GM21515 (cell line): ENCODE results near the gene ZFP92.
"Not testable (repeated sequence)": the region's sequence is repeated elsewhere in the genome, so short reads cannot be mapped to it uniquely, and the experiment has no call there.

Experiments used
- ATAC-seq: cut with Tn5 transposase; IDR thresholded peaks from one replicate; pipeline ENCODE4 v1.9.1; 2021; ENCODE audit not compliant: unreplicated experiment

ZFP92 gene

GRCh38 chrX:153384973-153385372 lies 26.3 kb upstream of the ZFP92 start:
- not testable (repeated sequence) for ATAC-seq

- no peak for ATAC-seq
These were observed 25.2 kb upstream of the ZFP92 start for GRCh38 chrX:153386097-153386496.

- ATAC-seq, result no peak
These were observed 23.9 kb upstream of the ZFP92 start for GRCh38 chrX:153387345-153387744.

GRCh38 chrX:153387987-153388721 lies 23.1 kb upstream of the ZFP92 start:
- ATAC-seq, result no peak

- ATAC-seq, result no peak
These were observed 22.4 kb upstream of the ZFP92 start for GRCh38 chrX:153388722-153389459.

GRCh38 chrX:153389460-153389768 lies 21.9 kb upstream of the ZFP92 start:
- not testable (repeated sequence) for ATAC-seq

- ATAC-seq, result no peak
These were observed 18.5 kb upstream of the ZFP92 start for GRCh38 chrX:153392642-153393321.

- ATAC-seq, result no peak
These were observed 16.7 kb upstream of the ZFP92 start for GRCh38 chrX:153394612-153395011.

- no peak for ATAC-seq
These were observed 15.5 kb upstream of the ZFP92 start for GRCh38 chrX:153395613-153396319.

GRCh38 chrX:153396320-153397195 lies 14.7 kb upstream of the ZFP92 start:
- ATAC-seq, result no peak

GRCh38 chrX:153397256-153397960 lies 13.9 kb upstream of the ZFP92 start:
- ATAC-seq, result no peak

GRCh38 chrX:153398275-153398960 lies 12.9 kb upstream of the ZFP92 start:
- ATAC-seq, result no peak

GRCh38 chrX:153400146-153401132 lies 10.8 kb upstream of the ZFP92 start:
- ATAC-seq, result no peak

GRCh38 chrX:153401133-153401764 lies 10.0 kb upstream of the ZFP92 start, which contains the start of gene PNMA6E:
Gene PNMA6E (minus strand): TSS chrX:153401350. CDS start chrX:153398849, 2,501 bp downstream.
- ATAC-seq, result no peak

GRCh38 chrX:153404333-153404732 lies 6.9 kb upstream of the ZFP92 start:
- not testable (repeated sequence) for ATAC-seq

GRCh38 chrX:153405426-153405825 lies 5.8 kb upstream of the ZFP92 start:
- no peak for ATAC-seq

GRCh38 chrX:153406011-153406410 lies 5.3 kb upstream of the ZFP92 start:
- no peak for ATAC-seq
